Right lobe of liver (tissue), 6 donors: ENCODE measurements around the gene ZNF774. TPM values are rescaled to one million over a fixed set of nuclear protein-coding genes. Genes with fewer than 3 reads are reported as not detected.

ENCODE experiments used
- ATAC-seq, 4 donors: fragments of 200-7000 bp; cut with Tn5 transposase; one replicate each; pipeline ENCODE4 v1.9.1; 2020; ENCODE audit warnings: mild to moderate bottlenecking in 4 of 4, moderate library complexity in 4 of 4
- DNase-seq, 3 donors: peaks; one replicate each; pipeline ENCODE4 v3.0.0-alpha.2; 2020
- H3K27ac ChIP-seq, 3 donors: fragments of 200-600 bp; one replicate each; pipeline ENCODE4 v1.8.0; 2022
- H3K27me3 ChIP-seq, 2 donors: fragments of 200-600 bp; one replicate each; pipeline ENCODE4 v1.8.0; 2022
- H3K36me3 ChIP-seq, 4 donors: fragments of 200-600 bp; sonication (generic) in 1 of 4; one replicate each; pipeline versions ENCODE4 v1.5.1 to v1.8.0; 2017 to 2022; ENCODE audit warnings: control low read depth in 1 of 4
- H3K4me1 ChIP-seq, 4 donors: fragments of 200-600 bp; sonication (generic) in 1 of 4; one replicate each; pipeline versions ENCODE4 v1.5.1 to v1.8.0; 2017 to 2022; ENCODE audit warnings: control low read depth in 1 of 4
- H3K4me3 ChIP-seq, 3 donors: fragments of 200-600 bp; one replicate each; pipeline ENCODE4 v1.8.0; 2022
- H3K9me3 ChIP-seq, 4 donors: fragments of 200-600 bp; sonication (generic) in 1 of 4; one replicate each; pipeline versions ENCODE4 v1.5.1 to v1.8.0; 2017 to 2022; ENCODE audit warnings: control low read depth in 1 of 4
- POLR2A ChIP-seq: fragments of 450-650 bp; IDR thresholded peaks from one replicate; pipeline ENCODE4 v1.6.1; 2017; ENCODE audit warnings: antibody characterized with exemption, mild to moderate bottlenecking
- WGBS: methylation state at CpG from one replicate; pipeline ENCODE4 v1.1.6; 2018; ENCODE audit warnings: low coverage, low lambda C conversion rate; ENCODE audit not compliant: insufficient coverage; ENCODE audit errors: missing lambda C conversion rate; 5-methylcytosine and 5-hydroxymethylcytosine counted together
- intact Hi-C, 2 donors: fragments of 100-400 bp; cut with DNase I; formaldehyde crosslinking; loops; one replicate each; pipeline versions ENCODE4 v1.11.2 to v1.14.1; 2022
- total RNA-seq, 6 experiments: library from RNA; depleted of rRNA in 2 of 6; stranded (reverse); fragments of >200 nt in 2 of 6; fragmentation: NEBNext Ultra II Directional in 3 of 6; extraction: Animal tissue kit (Norgen Biotek cat#: 25700) in 3 of 6; gene quantifications; one replicate each; pipeline versions ENCODE4 v1.1.0 to v1.2.4, GENCODE V29; 2016 to 2023
- TF ChIP-seq, protein P1 (sequence below), 4 donors: fragments of 200-600 bp in 3 of 4; fragments of 450-650 bp in 1 of 4; IDR thresholded peaks; one replicate each; pipeline versions ENCODE4 v1.5.1 to v1.8.0; 2016 to 2022; ENCODE audit warnings: antibody characterized with exemption in 4 of 4, mild to moderate bottlenecking in 2 of 4
- donor health status: DM: no; HTN: yes; CAD: no.
- donor health status: DM: no; HTN: no; CAD: no.
- donor health status: DM: no; HTN: no; CAD: no.
- donor health status: DM: no; HTN: yes; CAD: no.
- donor health status: DM: no; HTN: yes; CAD: no.

The ZNF774 gene
- total RNA-seq, 6 experiments from 2014 or later: 1.2 to 2.5 (median 1.7) TPM

DNA sequence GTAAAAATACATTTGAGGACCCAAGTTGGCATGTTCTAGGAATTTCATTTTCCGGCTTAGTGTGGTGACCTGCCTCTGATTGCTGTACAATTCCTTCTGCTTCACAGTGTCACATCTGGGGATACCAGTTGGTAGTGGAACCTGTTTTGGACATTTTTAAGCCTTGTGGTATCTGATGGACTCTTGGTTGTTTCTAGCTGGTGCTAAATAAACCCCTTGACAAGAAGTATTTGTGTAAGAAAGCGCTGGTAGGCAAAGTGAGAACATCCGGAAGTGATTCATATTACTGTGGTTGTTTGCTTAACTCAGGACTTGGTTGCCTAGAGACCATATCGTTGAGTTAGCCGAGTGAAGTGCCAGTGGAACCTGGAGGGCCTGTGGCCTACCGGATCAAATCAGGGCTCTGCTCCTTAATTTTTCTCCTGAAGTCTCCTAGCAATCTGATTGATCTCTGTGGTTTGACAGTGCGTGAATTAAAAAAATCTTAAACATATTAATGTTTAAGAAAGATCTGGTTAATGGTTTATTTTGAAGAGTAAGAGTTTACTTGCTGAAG is 48.8 kb downstream of the ZNF774 start:
- ATAC-seq: peak; percentile 95 to 98 (median 96)
- peaks cover 0 to 17% (median 0%) of the 10 kb centered on the region in 4 donors for H3K4me1 ChIP-seq
- 13% methylated on average over 6 of the region's 7 CpGs for WGBS
- H3K9me3 ChIP-seq: no peaks in the 10 kb centered on the region
- H3K4me3 ChIP-seq: peak overlapping the region in 1 of 3 donors; percentile 5
- TF ChIP-seq, protein P1, sequence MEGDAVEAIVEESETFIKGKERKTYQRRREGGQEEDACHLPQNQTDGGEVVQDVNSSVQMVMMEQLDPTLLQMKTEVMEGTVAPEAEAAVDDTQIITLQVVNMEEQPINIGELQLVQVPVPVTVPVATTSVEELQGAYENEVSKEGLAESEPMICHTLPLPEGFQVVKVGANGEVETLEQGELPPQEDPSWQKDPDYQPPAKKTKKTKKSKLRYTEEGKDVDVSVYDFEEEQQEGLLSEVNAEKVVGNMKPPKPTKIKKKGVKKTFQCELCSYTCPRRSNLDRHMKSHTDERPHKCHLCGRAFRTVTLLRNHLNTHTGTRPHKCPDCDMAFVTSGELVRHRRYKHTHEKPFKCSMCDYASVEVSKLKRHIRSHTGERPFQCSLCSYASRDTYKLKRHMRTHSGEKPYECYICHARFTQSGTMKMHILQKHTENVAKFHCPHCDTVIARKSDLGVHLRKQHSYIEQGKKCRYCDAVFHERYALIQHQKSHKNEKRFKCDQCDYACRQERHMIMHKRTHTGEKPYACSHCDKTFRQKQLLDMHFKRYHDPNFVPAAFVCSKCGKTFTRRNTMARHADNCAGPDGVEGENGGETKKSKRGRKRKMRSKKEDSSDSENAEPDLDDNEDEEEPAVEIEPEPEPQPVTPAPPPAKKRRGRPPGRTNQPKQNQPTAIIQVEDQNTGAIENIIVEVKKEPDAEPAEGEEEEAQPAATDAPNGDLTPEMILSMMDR (IDR thresholded peaks at IDR 0.05): no peak
- TF ChIP-seq POLR2A: no peak
- intact Hi-C loops: no loop called here
- DNase-seq: no peak
- no peaks in the 10 kb centered on the region for H3K36me3 ChIP-seq
- H3K27me3 ChIP-seq: no peaks in the 10 kb centered on the region
- peak overlapping the region; percentile 63 to 68 (median 66) for H3K27ac ChIP-seq

DNA sequence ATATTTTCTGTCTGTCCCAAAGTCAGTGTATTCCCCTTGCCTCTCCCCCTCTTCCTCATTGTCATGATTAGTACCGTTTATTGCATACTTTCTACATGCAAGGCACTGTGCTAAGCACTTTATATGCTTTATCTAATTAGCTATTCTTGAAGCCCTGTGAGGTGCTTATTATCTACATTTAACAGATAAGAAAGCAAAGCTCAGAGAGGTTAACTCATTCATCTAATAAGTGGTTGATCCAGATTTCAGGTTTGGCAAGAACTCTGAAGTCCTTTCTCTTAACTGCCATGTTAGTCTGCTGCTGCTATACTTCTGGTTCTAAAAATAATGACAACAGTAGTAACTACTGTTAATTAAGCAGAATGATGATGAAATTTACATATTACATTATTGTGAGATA is 49.4 kb downstream of the ZNF774 start:
- Histone ChIP-seq H3K4me3 (no peak overlapping the region), H3K9me3 (no peaks in the 10 kb centered on the region), H3K27ac (peak overlapping the region in 2 of 3 donors; percentile 66 to 68), H3K27me3 (no peaks in the 10 kb centered on the region), H3K4me1 (peaks cover 0 to 17% (median 0%) of the 10 kb centered on the region in 4 donors), H3K36me3 (no peaks in the 10 kb centered on the region)
- ATAC-seq: no peak
- DNase-seq: no peak
- 47% methylated on average over 1 of the region's 1 CpG for WGBS
- intact Hi-C loops: no loop called here
- TF ChIP-seq, protein P1 (IDR thresholded peaks at IDR 0.05): no peak
- no peak for TF ChIP-seq POLR2A

DNA sequence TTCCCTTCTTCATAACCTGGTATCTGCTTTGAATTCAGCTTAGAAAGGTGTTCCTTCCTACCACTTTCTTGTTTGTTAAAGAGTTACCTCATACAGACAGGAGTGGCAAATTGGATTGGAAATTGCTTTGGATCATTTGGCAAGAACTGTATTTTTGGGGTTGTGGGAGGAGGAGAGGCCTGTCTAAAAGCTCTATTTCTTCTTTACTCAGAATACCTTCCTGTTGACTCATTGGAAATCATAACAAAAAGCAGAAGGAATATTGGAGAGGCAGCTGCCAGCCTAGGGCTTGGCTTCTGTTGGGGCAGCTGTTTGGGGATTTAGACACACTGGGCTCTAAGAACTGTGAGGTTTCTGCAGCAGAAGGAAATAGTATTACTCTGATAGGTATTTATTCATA is 50.1 kb downstream of the ZNF774 start:
- Histone ChIP-seq H3K27me3 (no peaks in the 10 kb centered on the region), H3K9me3 (no peaks in the 10 kb centered on the region), H3K27ac (peak overlapping the region in 2 of 3 donors; percentile 36 to 66), H3K36me3 (no peaks in the 10 kb centered on the region), H3K4me1 (peaks cover 0 to 17% (median 0%) of the 10 kb centered on the region in 4 donors), H3K4me3 (no peak overlapping the region)
- intact Hi-C loops: no loop called here
- TF ChIP-seq, protein P1 (IDR thresholded peaks at IDR 0.05): no peak
- TF ChIP-seq POLR2A: no peak
- ATAC-seq: peak; percentile 51 to 81 (median 53)
- no peak for DNase-seq

DNA sequence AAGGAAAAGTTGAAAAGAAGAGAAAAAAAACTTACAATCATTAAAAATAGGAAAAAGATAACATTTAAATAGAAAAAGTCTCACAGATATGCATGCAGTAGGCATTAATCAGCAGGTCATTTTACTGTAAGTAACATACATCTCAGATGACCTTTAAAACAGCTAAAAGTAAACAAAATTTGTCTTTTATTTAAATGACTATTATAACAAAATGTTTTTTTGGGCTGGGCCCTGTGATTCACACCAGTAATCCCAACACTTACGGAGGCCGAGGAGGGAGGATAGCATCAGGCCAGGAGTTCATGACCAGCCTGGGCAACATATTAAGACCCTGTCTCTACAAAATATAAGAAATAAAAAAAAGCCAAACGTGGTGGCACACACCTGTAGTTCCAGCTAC is 50.7 kb downstream of the ZNF774 start:
- H3K4me3 ChIP-seq: no peak overlapping the region
- H3K27me3 ChIP-seq: no peaks in the 10 kb centered on the region
- DNase-seq (no peak), ATAC-seq (no peak)
- intact Hi-C loops: no loop called here
- no peaks in the 10 kb centered on the region for H3K36me3 ChIP-seq
- H3K9me3 ChIP-seq: no peaks in the 10 kb centered on the region
- peaks cover 0 to 17% (median 0%) of the 10 kb centered on the region in 4 donors for H3K4me1 ChIP-seq
- 71% methylated on average over 3 of the region's 3 CpGs for WGBS
- H3K27ac ChIP-seq: peak overlapping the region in 1 of 3 donors; percentile 66
- no peak for TF ChIP-seq POLR2A
- TF ChIP-seq, protein P1 (IDR thresholded peaks at IDR 0.05): no peak
